K562 (cell line): ENCODE measurements around the gene CORO1A. TPM values are rescaled to one million over a fixed set of nuclear protein-coding genes. Genes with fewer than 3 reads are reported as not detected.
A peak's percentile ranks its signal among the peaks of the same experiment; 100 is the strongest.

ENCODE experiments used
- BRF2 ChIP-seq: IDR thresholded peaks from 3 replicates; pipeline ENCODE4 v1.6.1; 2011; ENCODE audit warnings: borderline replicate concordance, mild to moderate bottlenecking; ENCODE audit not compliant: insufficient read length, insufficient read depth
- ERF ChIP-seq: fragments of 450-650 bp; formaldehyde crosslinking; IDR thresholded peaks from 2 replicates; pipeline ENCODE4 v1.4.0; 2020; ENCODE audit warnings: mild to moderate bottlenecking, mixed read lengths
- GABPB1 ChIP-seq: sonication (generic); formaldehyde crosslinking; IDR thresholded peaks from 2 replicates; pipeline ENCODE4 v1.8.0; 2022; ENCODE audit warnings: mild to moderate bottlenecking, missing genetic modification reagents
- HNRNPL ChIP-seq: fragments of 200-400 bp; formaldehyde crosslinking; IDR thresholded peaks from 2 replicates; pipeline ENCODE4 v1.6.1; 2017; ENCODE audit warnings: low read depth, mild to moderate bottlenecking, low read length
- MEF2A ChIP-seq: IDR thresholded peaks from 2 replicates; pipeline ENCODE4 v1.6.1; 2011; ENCODE audit warnings: low read depth, mild to moderate bottlenecking, low read length, moderate library complexity; ENCODE audit not compliant: control insufficient read depth
- MEIS2 ChIP-seq: fragments of 450-650 bp; IDR thresholded peaks from 2 replicates; pipeline ENCODE4 v1.6.1; 2014; ENCODE audit warnings: mild to moderate bottlenecking; ENCODE audit not compliant: partially characterized antibody
- NRF1 ChIP-seq, 2 experiments: fragments of 450-650 bp; IDR thresholded peaks in 1 of 2; conservative IDR thresholded peaks in 1 of 2; 2 replicates each; pipeline ENCODE4 v1.6.1; 2014; ENCODE audit warnings: mild to moderate bottlenecking in 2 of 2
- PHTF2 ChIP-seq: fragments of 250-450 bp; sonication (Bioruptor Pico); IDR thresholded peaks from 2 replicates; pipeline ENCODE4 v1.5.0; 2021; ENCODE audit warnings: mild to moderate bottlenecking
- PTRF ChIP-seq: fragments of 450-650 bp; IDR thresholded peaks from 2 replicates; pipeline ENCODE4 v1.6.1; 2016; ENCODE audit warnings: mild to moderate bottlenecking, missing genetic modification characterization, missing compliant biosample characterization
- SMC3 ChIP-seq: conservative IDR thresholded peaks from 2 replicates; pipeline ENCODE4 v1.6.1; 2011; ENCODE audit warnings: low read depth, low read length, improper control_type of control experiment; ENCODE audit not compliant: insufficient read depth
- SPI1 ChIP-seq: IDR thresholded peaks from 2 replicates; pipeline ENCODE4 v1.6.1; 2011; ENCODE audit warnings: low read depth, low read length, control low read depth, borderline replicate concordance
- TCF7 ChIP-seq: sonication (generic); IDR thresholded peaks from 2 replicates; pipeline ENCODE4 v1.6.1; 2016; ENCODE audit warnings: antibody characterized with exemption, borderline replicate concordance
- XRCC5 ChIP-seq: fragments of 200-400 bp; formaldehyde crosslinking; IDR thresholded peaks from 2 replicates; pipeline ENCODE4 v1.6.1; 2017; ENCODE audit warnings: low read depth, mild to moderate bottlenecking, low read length
- ZFP36 ChIP-seq: fragments of 150-350 bp; IDR thresholded peaks from 2 replicates; pipeline ENCODE4 v1.6.1; 2018; ENCODE audit warnings: low read length, low read depth; ENCODE audit not compliant: partially characterized antibody
- ZFP91 ChIP-seq: sonication (generic); formaldehyde crosslinking; IDR thresholded peaks from 2 replicates; pipeline ENCODE4 v1.8.0; 2022; ENCODE audit warnings: mild to moderate bottlenecking, missing genetic modification reagents
- ZKSCAN3 ChIP-seq: fragments of 250-450 bp; sonication (Bioruptor Pico); IDR thresholded peaks from 2 replicates; pipeline ENCODE4 v1.4.0; 2020
- ZKSCAN8 ChIP-seq: fragments of 200-800 bp; sonication (Bioruptor generic); IDR thresholded peaks from 2 replicates; pipeline ENCODE4 v1.6.1; 2016; ENCODE audit warnings: missing genetic modification characterization, missing compliant biosample characterization
- ZNF277 ChIP-seq: fragments of 250-450 bp; sonication (Bioruptor Pico); IDR thresholded peaks from 2 replicates; pipeline ENCODE4 v1.8.0; 2022; ENCODE audit warnings: inconsistent platforms, mild to moderate bottlenecking, moderate library complexity, borderline replicate concordance
- ZNF384 ChIP-seq: IDR thresholded peaks from 2 replicates; pipeline ENCODE4 v1.6.1; 2012; ENCODE audit warnings: low read depth, low read length, improper control_type of control experiment
- ZNF717 ChIP-seq: fragments of 250-450 bp; sonication (Bioruptor Pico); IDR thresholded peaks from 2 replicates; pipeline ENCODE4 v1.5.0; 2021
- polyA plus RNA-seq, 8 experiments: library from polyadenylated mRNA; depleted of rRNA in 4 of 8; stranded (reverse) in 5 of 8; unstranded in 3 of 8; fragments of >200 nt; fragmentation: Nextera tagmentation in 2 of 8; fragmentation: Illumina TruSeq in 1 of 8; extraction: Ambion mirVana in 2 of 8; extraction: Trizol in 1 of 8; gene quantifications; 2 replicates each; pipeline versions ENCODE4 v1.2.1 to v1.2.3, GENCODE V29; 2011 to 2014; ENCODE audit warnings: inconsistent platforms in 1 of 8, missing spikeins in 1 of 8
- total RNA-seq, 7 experiments: library from RNA; depleted of rRNA in 6 of 7; stranded (reverse); fragments of >200 nt in 6 of 7; fragmentation: Illumina TruSeq in 2 of 7; extraction: Trizol in 2 of 7; gene quantifications; 2 replicates each; pipeline versions ENCODE4 v1.2.1 to v1.2.3, GENCODE V29; 2011 to 2021; ENCODE audit warnings: low replicate concordance in 1 of 7
- TF ChIP-seq, protein P1 (sequence below): sonication (generic); formaldehyde crosslinking; IDR thresholded peaks from 2 replicates; pipeline ENCODE4 v1.8.0; 2022; ENCODE audit warnings: mild to moderate bottlenecking, missing genetic modification reagents, borderline replicate concordance

Gene CORO1A
- total and polyA plus RNA-seq, 9 of the 15 experiments (the other 6 are each of a cell fraction or from before 2014, with no cell fraction given) = 0.22 to 23.8 (median 7.6) TPM

GRCh38 chr16:30185683-30186421, 2.5 kb downstream of the CORO1A start (continued):
- TF ChIP-seq ZKSCAN8 (CRISPR knock-in tag) (no peak), GABPB1 (CRISPR knock-in tag) (peak; percentile 49; the same call in 1 of the 2 replicates), PHTF2 (no peak), HNRNPL (no peak), ZNF717 (CRISPR knock-in tag) (no peak), XRCC5 (no peak), ZFP36 (no peak), ZFP91 (no peak), TCF7 (no peak), SPI1 (peak; percentile 93), ZNF384 (no peak), MEF2A (no peak), MEIS2 (no peak), PTRF (tag) (no peak), NRF1 (conservative IDR thresholded peaks at IDR 0.05 in 1 of 2, IDR thresholded peaks at IDR 0.05 in 1 of 2) (no peak), ZKSCAN3 (CRISPR knock-in tag) (no peak), BRF2 (no peak), ERF (CRISPR knock-in tag) (no peak), ZNF277 (CRISPR knock-in tag) (no peak), SMC3 (0 out of 2 replicates have a peak, but pooled peaks have one; percentile 3)
- TF ChIP-seq, protein P1, sequence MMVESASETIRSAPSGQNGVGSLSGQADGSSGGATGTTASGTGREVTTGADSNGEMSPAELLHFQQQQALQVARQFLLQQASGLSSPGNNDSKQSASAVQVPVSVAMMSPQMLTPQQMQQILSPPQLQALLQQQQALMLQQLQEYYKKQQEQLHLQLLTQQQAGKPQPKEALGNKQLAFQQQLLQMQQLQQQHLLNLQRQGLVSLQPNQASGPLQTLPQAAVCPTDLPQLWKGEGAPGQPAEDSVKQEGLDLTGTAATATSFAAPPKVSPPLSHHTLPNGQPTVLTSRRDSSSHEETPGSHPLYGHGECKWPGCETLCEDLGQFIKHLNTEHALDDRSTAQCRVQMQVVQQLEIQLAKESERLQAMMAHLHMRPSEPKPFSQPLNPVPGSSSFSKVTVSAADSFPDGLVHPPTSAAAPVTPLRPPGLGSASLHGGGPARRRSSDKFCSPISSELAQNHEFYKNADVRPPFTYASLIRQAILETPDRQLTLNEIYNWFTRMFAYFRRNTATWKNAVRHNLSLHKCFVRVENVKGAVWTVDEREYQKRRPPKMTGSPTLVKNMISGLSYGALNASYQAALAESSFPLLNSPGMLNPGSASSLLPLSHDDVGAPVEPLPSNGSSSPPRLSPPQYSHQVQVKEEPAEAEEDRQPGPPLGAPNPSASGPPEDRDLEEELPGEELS (CRISPR knock-in tag) = no peak
